Ishikawa (cell line): Measurements from ENCODE around the gene WWOX.

Experiments
- RAD21 ChIP-seq: IDR thresholded peaks from 2 replicates; pipeline ENCODE4 v1.6.1; 2012; ENCODE audit warnings: low read depth
- TAF1 ChIP-seq: IDR thresholded peaks from 2 replicates; pipeline ENCODE4 v1.6.1; 2012; ENCODE audit warnings: low read depth, mild to moderate bottlenecking
- ZBTB7A ChIP-seq: IDR thresholded peaks from 2 replicates; pipeline ENCODE4 v1.6.1; 2012; ENCODE audit warnings: low read depth
- TF ChIP-seq, protein P1 (sequence below): IDR thresholded peaks from 2 replicates; pipeline ENCODE4 v1.6.1; 2012

GRCh38 chr16:79079656-79080420 is 980.4 kb downstream of the WWOX start:
- TF ChIP-seq ZBTB7A (no peak), RAD21 (no peak), TAF1 (no peak)
- TF ChIP-seq, protein P1, sequence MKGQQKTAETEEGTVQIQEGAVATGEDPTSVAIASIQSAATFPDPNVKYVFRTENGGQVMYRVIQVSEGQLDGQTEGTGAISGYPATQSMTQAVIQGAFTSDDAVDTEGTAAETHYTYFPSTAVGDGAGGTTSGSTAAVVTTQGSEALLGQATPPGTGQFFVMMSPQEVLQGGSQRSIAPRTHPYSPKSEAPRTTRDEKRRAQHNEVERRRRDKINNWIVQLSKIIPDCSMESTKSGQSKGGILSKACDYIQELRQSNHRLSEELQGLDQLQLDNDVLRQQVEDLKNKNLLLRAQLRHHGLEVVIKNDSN = no peak
